IgD-negative memory B cell (primary cell): ENCODE results near the gene CTXN3. TPM values are rescaled to one million over a fixed set of nuclear protein-coding genes. Genes with fewer than 3 reads are reported as not detected.

ENCODE experiments used
- H3K27ac Mint-ChIP-seq, 3 donors: one replicate each; pipeline ENCODE4 v1.8.0; 2020 to 2022; ENCODE audit warnings: mild to moderate bottlenecking in 3 of 3, mixed read lengths in 3 of 3, moderate library complexity in 1 of 3
- H3K27me3 Mint-ChIP-seq: one replicate; pipeline ENCODE4 v1.8.0; 2021; ENCODE audit warnings: mixed read lengths
- H3K36me3 Mint-ChIP-seq: one replicate; pipeline ENCODE4 v1.8.0; 2020; ENCODE audit warnings: mild to moderate bottlenecking, mixed read lengths
- H3K4me1 Mint-ChIP-seq, 3 donors: one replicate each; pipeline ENCODE4 v1.8.0; 2020 to 2022; ENCODE audit warnings: mixed read lengths in 3 of 3, mild to moderate bottlenecking in 1 of 3
- H3K4me3 Mint-ChIP-seq, 4 donors: one replicate each; pipeline ENCODE4 v1.8.0; 2020 to 2022; ENCODE audit warnings: mild to moderate bottlenecking in 4 of 4, mixed read lengths in 4 of 4, moderate library complexity in 3 of 4
- H3K9me3 Mint-ChIP-seq, 3 donors: one replicate each; pipeline ENCODE4 v1.8.0; 2020 to 2021; ENCODE audit warnings: mixed read lengths in 3 of 3, mild to moderate bottlenecking in 1 of 3
- polyA plus RNA-seq: library from polyadenylated mRNA; unstranded; fragments of 300-500 nt; fragmentation: Illumina TruSeq; gene quantifications from one replicate; pipeline ENCODE4 v1.2.3, GENCODE V29; 2021

Gene CTXN3
- polyA plus RNA-seq, 1 donor from 2014 or later, result not detected

GRCh38 chr5:127634007-127634406, 14.9 kb upstream of the CTXN3 start:
- H3K27ac Mint-ChIP-seq, result no peak overlapping the region
- peaks cover 3% of the 10 kb centered on the region for H3K27me3 Mint-ChIP-seq
- no peaks in the 10 kb centered on the region for H3K4me1 Mint-ChIP-seq
- no peaks in the 10 kb centered on the region for H3K9me3 Mint-ChIP-seq
- H3K4me3 Mint-ChIP-seq, result no peak overlapping the region
- H3K36me3 Mint-ChIP-seq, result no peaks in the 10 kb centered on the region

- Mint-ChIP-seq H3K4me3 (no peak overlapping the region), H3K9me3 (no peaks in the 10 kb centered on the region), H3K27me3 (peaks cover 5% of the 10 kb centered on the region), H3K4me1 (no peaks in the 10 kb centered on the region), H3K36me3 (peaks cover 2% of the 10 kb centered on the region), H3K27ac (no peak overlapping the region)
These were observed 9.1 kb upstream of the CTXN3 start for GRCh38 chr5:127639828-127640227.

- peaks cover 3% of the 10 kb centered on the region for H3K27me3 Mint-ChIP-seq
- H3K9me3 Mint-ChIP-seq, result no peaks in the 10 kb centered on the region
- H3K4me3 Mint-ChIP-seq, result no peak overlapping the region
- peaks cover 2% of the 10 kb centered on the region for H3K36me3 Mint-ChIP-seq
- no peak overlapping the region for H3K27ac Mint-ChIP-seq
- H3K4me1 Mint-ChIP-seq, result no peaks in the 10 kb centered on the region
These were observed 5.9 kb upstream of the CTXN3 start for GRCh38 chr5:127642949-127643348.

GRCh38 chr5:127643607-127644006, 5.3 kb upstream of the CTXN3 start:
- Mint-ChIP-seq H3K4me1 (no peaks in the 10 kb centered on the region), H3K27ac (no peak overlapping the region), H3K36me3 (peaks cover 2% of the 10 kb centered on the region), H3K4me3 (no peak overlapping the region), H3K9me3 (no peaks in the 10 kb centered on the region), H3K27me3 (peaks cover 3% of the 10 kb centered on the region)

GRCh38 chr5:127645300-127645726, 3.6 kb upstream of the CTXN3 start:
- peaks cover 3% of the 10 kb centered on the region for H3K27me3 Mint-ChIP-seq
- H3K4me3 Mint-ChIP-seq, result no peak overlapping the region
- no peaks in the 10 kb centered on the region for H3K36me3 Mint-ChIP-seq
- no peak overlapping the region for H3K27ac Mint-ChIP-seq
- H3K9me3 Mint-ChIP-seq, result no peaks in the 10 kb centered on the region
- H3K4me1 Mint-ChIP-seq, result no peaks in the 10 kb centered on the region

- no peaks in the 10 kb centered on the region for H3K4me1 Mint-ChIP-seq
- peaks cover 2% of the 10 kb centered on the region for H3K27me3 Mint-ChIP-seq
- no peaks in the 10 kb centered on the region for H3K9me3 Mint-ChIP-seq
- no peak overlapping the region for H3K4me3 Mint-ChIP-seq
- no peaks in the 10 kb centered on the region for H3K36me3 Mint-ChIP-seq
- no peak overlapping the region for H3K27ac Mint-ChIP-seq
These were observed 1.4 kb upstream of the CTXN3 start for GRCh38 chr5:127647361-127647958.

- Mint-ChIP-seq H3K4me1 (peaks cover 0 to 2% (median 0%) of the 10 kb centered on the region in 3 donors), H3K4me3 (no peak overlapping the region), H3K27me3 (no peaks in the 10 kb centered on the region), H3K27ac (no peak overlapping the region), H3K36me3 (no peaks in the 10 kb centered on the region), H3K9me3 (no peaks in the 10 kb centered on the region)
These were observed 1.1 kb downstream of the CTXN3 start for GRCh38 chr5:127650022-127650421.

GRCh38 chr5:127650649-127651048, 1.8 kb downstream of the CTXN3 start:
- Mint-ChIP-seq H3K9me3 (no peaks in the 10 kb centered on the region), H3K27ac (no peak overlapping the region), H3K4me1 (peaks cover 0 to 2% (median 0%) of the 10 kb centered on the region in 3 donors), H3K4me3 (no peak overlapping the region), H3K27me3 (no peaks in the 10 kb centered on the region), H3K36me3 (no peaks in the 10 kb centered on the region)

GRCh38 chr5:127652952-127653611, 4.2 kb downstream of the CTXN3 start:
- Mint-ChIP-seq H3K9me3 (no peaks in the 10 kb centered on the region), H3K27me3 (no peaks in the 10 kb centered on the region), H3K27ac (no peak overlapping the region), H3K36me3 (no peaks in the 10 kb centered on the region), H3K4me1 (peaks cover 0 to 2% (median 0%) of the 10 kb centered on the region in 3 donors), H3K4me3 (no peak overlapping the region)

GRCh38 chr5:127656825-127657224, 7.9 kb downstream of the CTXN3 start:
- no peaks in the 10 kb centered on the region for H3K9me3 Mint-ChIP-seq
- no peak overlapping the region for H3K27ac Mint-ChIP-seq
- peaks cover 0 to 2% (median 0%) of the 10 kb centered on the region in 3 donors for H3K4me1 Mint-ChIP-seq
- no peaks in the 10 kb centered on the region for H3K36me3 Mint-ChIP-seq
- H3K27me3 Mint-ChIP-seq, result no peaks in the 10 kb centered on the region
- H3K4me3 Mint-ChIP-seq, result peak overlapping the region in 1 of 4 donors; percentile 70

- no peak overlapping the region for H3K27ac Mint-ChIP-seq
- H3K9me3 Mint-ChIP-seq, result no peaks in the 10 kb centered on the region
- no peaks in the 10 kb centered on the region for H3K4me1 Mint-ChIP-seq
- no peak overlapping the region for H3K4me3 Mint-ChIP-seq
- H3K36me3 Mint-ChIP-seq, result no peaks in the 10 kb centered on the region
- H3K27me3 Mint-ChIP-seq, result no peaks in the 10 kb centered on the region
These were observed 11.3 kb downstream of the CTXN3 start for GRCh38 chr5:127660047-127660733.

GRCh38 chr5:127664093-127664492, 15.2 kb downstream of the CTXN3 start:
- Mint-ChIP-seq H3K9me3 (no peaks in the 10 kb centered on the region), H3K27me3 (no peaks in the 10 kb centered on the region), H3K27ac (no peak overlapping the region), H3K4me3 (no peak overlapping the region), H3K4me1 (no peaks in the 10 kb centered on the region), H3K36me3 (no peaks in the 10 kb centered on the region)

GRCh38 chr5:127665641-127666040, 16.8 kb downstream of the CTXN3 start:
- Mint-ChIP-seq H3K27me3 (no peaks in the 10 kb centered on the region), H3K27ac (no peak overlapping the region), H3K4me3 (no peak overlapping the region), H3K4me1 (no peaks in the 10 kb centered on the region), H3K9me3 (no peaks in the 10 kb centered on the region), H3K36me3 (no peaks in the 10 kb centered on the region)

- no peaks in the 10 kb centered on the region for H3K27me3 Mint-ChIP-seq
- no peaks in the 10 kb centered on the region for H3K36me3 Mint-ChIP-seq
- H3K27ac Mint-ChIP-seq, result no peak overlapping the region
- no peaks in the 10 kb centered on the region for H3K4me1 Mint-ChIP-seq
- H3K4me3 Mint-ChIP-seq, result no peak overlapping the region
- H3K9me3 Mint-ChIP-seq, result no peaks in the 10 kb centered on the region
These were observed 17.3 kb downstream of the CTXN3 start for GRCh38 chr5:127666043-127666716.

- no peak overlapping the region for H3K27ac Mint-ChIP-seq
- H3K4me3 Mint-ChIP-seq, result no peak overlapping the region
- no peaks in the 10 kb centered on the region for H3K9me3 Mint-ChIP-seq
- H3K4me1 Mint-ChIP-seq, result no peaks in the 10 kb centered on the region
- H3K27me3 Mint-ChIP-seq, result no peaks in the 10 kb centered on the region
- no peaks in the 10 kb centered on the region for H3K36me3 Mint-ChIP-seq
These were observed 19.0 kb downstream of the CTXN3 start for GRCh38 chr5:127667926-127668325.
